HEK293T (cell line): ENCODE results near the gene AP1G2.

ENCODE experiments used
- BHLHE40 ChIP-seq: fragments of 450-650 bp; IDR thresholded peaks from 2 replicates; pipeline ENCODE4 v1.6.1; 2016; ENCODE audit warnings: mild to moderate bottlenecking, moderate library complexity, borderline replicate concordance
- FOXK2 ChIP-seq: fragments of 450-650 bp; IDR thresholded peaks from 2 replicates; pipeline ENCODE4 v1.6.1; 2016; ENCODE audit warnings: mild to moderate bottlenecking
- FOXM1 ChIP-seq: fragments of 450-650 bp; IDR thresholded peaks from 2 replicates; pipeline ENCODE4 v1.6.1; 2017; ENCODE audit warnings: mild to moderate bottlenecking, borderline replicate concordance
- SP1 ChIP-seq: fragments of 450-650 bp; IDR thresholded peaks from 2 replicates; pipeline ENCODE4 v1.6.1; 2017

GRCh38 chr14:23582906-23583760 is 15.5 kb upstream of the AP1G2 start:
- TF ChIP-seq FOXM1 (no peak), FOXK2 (no peak), SP1 (no peak), BHLHE40 (no peak)
